ENCODE results near the gene WDR11.
A peak's percentile ranks its signal among the peaks of the same experiment; 100 is the strongest.

The WDR11 gene

GRCh38 chr10:120945182-120945581 is 94.0 kb downstream of the WDR11 start:
- no peak for DNase-seq

GRCh38 chr10:120945801-120946302 is 94.7 kb downstream of the WDR11 start:
- no peak for DNase-seq

- no peak for DNase-seq
Measured at GRCh38 chr10:120946497-120946896, 95.3 kb downstream of the WDR11 start.

- peak; percentile 93 for DNase-seq
Measured at GRCh38 chr10:120948889-120949608, 97.9 kb downstream of the WDR11 start.

- DNase-seq: no peak
Measured at GRCh38 chr10:120949609-120950031, 98.5 kb downstream of the WDR11 start.

- peak; percentile 66 for DNase-seq
Measured at GRCh38 chr10:120950051-120950561, 98.9 kb downstream of the WDR11 start.

- no peak for DNase-seq
Measured at GRCh38 chr10:120951288-120951687, 100.1 kb downstream of the WDR11 start.

GRCh38 chr10:120953897-120954296 is 102.7 kb downstream of the WDR11 start:
- no peak for DNase-seq

Data from eye (tissue), 1 donor.